HG03457 (cell line): Measurements from ENCODE around the gene MGLL.

ENCODE experiments used
- ATAC-seq: cut with Tn5 transposase; IDR thresholded peaks from one replicate; pipeline ENCODE4 v1.9.1; 2021; ENCODE audit warnings: moderate number of reproducible peaks; ENCODE audit not compliant: unreplicated experiment

The MGLL gene

GRCh38 chr3:127760361-127760760 lies 62.0 kb downstream of the MGLL start:
- no peak for ATAC-seq

GRCh38 chr3:127759826-127760225 lies 62.5 kb downstream of the MGLL start:
- no peak for ATAC-seq

GRCh38 chr3:127758013-127758412 lies 64.3 kb downstream of the MGLL start:
- no peak for ATAC-seq

- no peak for ATAC-seq
Observed at GRCh38 chr3:127755305-127755681, 67.0 kb downstream of the MGLL start.

GRCh38 chr3:127754411-127755304 lies 67.7 kb downstream of the MGLL start:
- no peak for ATAC-seq

GRCh38 chr3:127753898-127754410 lies 68.4 kb downstream of the MGLL start:
- ATAC-seq, result no peak

GRCh38 chr3:127753338-127753737 lies 69.0 kb downstream of the MGLL start:
- ATAC-seq, result no peak

- ATAC-seq, result no peak
Observed at GRCh38 chr3:127751782-127752181, 70.5 kb downstream of the MGLL start.

GRCh38 chr3:127751163-127751621 lies 71.1 kb downstream of the MGLL start:
- no peak for ATAC-seq

- ATAC-seq, result peak; percentile 32
Observed at GRCh38 chr3:127750226-127751031, 71.9 kb downstream of the MGLL start.

GRCh38 chr3:127749787-127750225 lies 72.5 kb downstream of the MGLL start:
- ATAC-seq, result no peak

GRCh38 chr3:127749361-127749760 lies 73.0 kb downstream of the MGLL start:
- no peak for ATAC-seq

- no peak for ATAC-seq
Observed at GRCh38 chr3:127748754-127749327, 73.5 kb downstream of the MGLL start.

- no peak for ATAC-seq
Observed at GRCh38 chr3:127747751-127748521, 74.4 kb downstream of the MGLL start.

- no peak for ATAC-seq
Observed at GRCh38 chr3:127747066-127747465, 75.2 kb downstream of the MGLL start.

GRCh38 chr3:127746400-127747057 lies 75.8 kb downstream of the MGLL start:
- ATAC-seq, result no peak

GRCh38 chr3:127745656-127746399 lies 76.5 kb downstream of the MGLL start:
- ATAC-seq, result no peak

- no peak for ATAC-seq
Observed at GRCh38 chr3:127744875-127745274, 77.4 kb downstream of the MGLL start.

GRCh38 chr3:127744253-127744815 lies 78.0 kb downstream of the MGLL start:
- no peak for ATAC-seq
